Endothelial cell of umbilical vein (primary cell): Measurements from ENCODE around the gene DIP2C. TPM values are rescaled to one million over a fixed set of nuclear protein-coding genes. Genes with fewer than 3 reads are reported as not detected.

Experiments
- BruUV-seq: library from RNA; stranded (reverse); fragments of 400-500 nt; replicated peaks from 2 replicates; lab custom pipeline; 2021; lab: Mats Ljungman, UMichigan
- CTCF ChIA-PET: fragments of 300-600, 350-600 bp; sonication (Branson Sonifier 250); formaldehyde crosslinking; loops from one replicate; lab custom pipeline; 2021; ENCODE audit warnings: antibody characterized with exemption, inconsistent platforms; lab: Charles Lee
- POLR2A ChIA-PET: fragments of 300-600, 350-600 bp; sonication (Branson Sonifier 250); formaldehyde crosslinking; loops from one replicate; lab custom pipeline; 2021; ENCODE audit warnings: antibody characterized with exemption, inconsistent platforms; lab: Charles Lee
- DNase-seq: peaks from one replicate; pipeline ENCODE4 v3.0.0-alpha.2; 2011; ENCODE audit warnings: low read depth, low spot score
- FAIRE-seq: peaks from 2 replicates; lab custom pipeline; 2011; peaks lifted over from hg19 to GRCh38; lab: Jason Lieb, UNC
- H2AFZ ChIP-seq: 2 replicates; pipeline ENCODE4 v1.6.0; 2012; ENCODE audit warnings: low read depth, low read length, control low read depth, inconsistent platforms
- H3K27ac ChIP-seq: 2 replicates; pipeline ENCODE4 v1.5.1; 2011; ENCODE audit warnings: low read depth, mild to moderate bottlenecking, control low read depth, low read length, moderate library complexity; ENCODE audit not compliant: insufficient read depth
- H3K27me3 ChIP-seq, 2 experiments: 2 replicates each; pipeline versions ENCODE4 v1.6.0 to v1.6.1; 2011; ENCODE audit warnings: low read length in 2 of 2, mixed read lengths in 1 of 2; ENCODE audit not compliant: control insufficient read depth in 2 of 2, insufficient read depth in 2 of 2
- H3K36me3 ChIP-seq, 2 experiments: 2 replicates in 1 of 2; 3 replicates in 1 of 2; pipeline ENCODE4 v1.5.1; 2011; ENCODE audit warnings: low read length in 2 of 2, mild to moderate bottlenecking in 1 of 2, moderate library complexity in 1 of 2; ENCODE audit not compliant: control insufficient read depth in 2 of 2, insufficient read depth in 2 of 2; ENCODE audit errors: extremely low read depth in 1 of 2
- H3K4me1 ChIP-seq: 3 replicates; pipeline ENCODE4 v1.5.1; 2011; ENCODE audit warnings: mild to moderate bottlenecking, low read length; ENCODE audit not compliant: control insufficient read depth, insufficient read depth; ENCODE audit errors: extremely low read depth
- H3K4me2 ChIP-seq: 2 replicates; pipeline ENCODE4 v1.6.1; 2011; ENCODE audit warnings: low read length, control low read depth, mixed read lengths; ENCODE audit not compliant: insufficient read depth
- H3K4me3 ChIP-seq, 3 experiments: fragments of 200-600 bp in 1 of 3; sonication (generic), shearing (Covaris generic) in 1 of 3; replicated peaks in 1 of 3; 2 replicates each; pipeline ENCODE4 v1.5.1; 2011 to 2016; ENCODE audit warnings: control low read depth in 3 of 3, low read length in 3 of 3, mild to moderate bottlenecking in 2 of 3, inconsistent platforms in 1 of 3, low read depth in 1 of 3, moderate library complexity in 1 of 3; ENCODE audit not compliant: insufficient read depth in 1 of 3
- H3K79me2 ChIP-seq: 2 replicates; pipeline ENCODE4 v1.6.0; 2012; ENCODE audit warnings: low read length, inconsistent platforms; ENCODE audit not compliant: control insufficient read depth, insufficient read depth
- H3K9ac ChIP-seq: replicated peaks from 2 replicates; pipeline ENCODE3; 2011; ENCODE audit warnings: low read length, control low read depth; ENCODE audit not compliant: insufficient read depth; ENCODE audit errors: extremely low read depth
- H3K9me1 ChIP-seq: replicated peaks from 3 replicates; pipeline ENCODE4 v1.6.0; 2011; ENCODE audit warnings: mild to moderate bottlenecking, low read length; ENCODE audit not compliant: control insufficient read depth, insufficient read depth; ENCODE audit errors: extremely low read depth
- H3K9me3 ChIP-seq: replicated peaks from 2 replicates; pipeline ENCODE4 v1.5.1; 2012; ENCODE audit warnings: low read length, inconsistent platforms; ENCODE audit not compliant: control insufficient read depth, insufficient read depth
- H4K20me1 ChIP-seq: replicated peaks from 2 replicates; pipeline ENCODE3; 2011; ENCODE audit warnings: mild to moderate bottlenecking, low read length; ENCODE audit not compliant: control insufficient read depth, insufficient read depth; ENCODE audit errors: extremely low read depth
- CTCF ChIP-seq, 2 donors: IDR thresholded peaks; 1 replicate in 1 of 2; 2 replicates in 1 of 2; pipeline ENCODE4 v1.5.1; 2011; ENCODE audit warnings: low read length in 2 of 2, mild to moderate bottlenecking in 2 of 2, moderate library complexity in 2 of 2, control low read depth in 1 of 2, inconsistent platforms in 1 of 2, low read depth in 1 of 2; ENCODE audit not compliant: insufficient read depth in 1 of 2; ENCODE audit errors: extremely low read depth in 1 of 2
- EZH2 ChIP-seq: IDR thresholded peaks from 2 replicates; pipeline ENCODE4 v1.6.1; 2012; ENCODE audit warnings: borderline replicate concordance, low read depth, mild to moderate bottlenecking, moderate library complexity, low read length, inconsistent platforms; ENCODE audit not compliant: severe bottlenecking
- FOS ChIP-seq: IDR thresholded peaks from 2 replicates; pipeline ENCODE4 v1.6.1; 2011; ENCODE audit warnings: mild to moderate bottlenecking, low read length, moderate library complexity, borderline replicate concordance; ENCODE audit not compliant: insufficient read depth
- GATA2 ChIP-seq: IDR thresholded peaks from 2 replicates; pipeline ENCODE4 v1.7.0; 2011; ENCODE audit warnings: low read depth, mild to moderate bottlenecking, moderate library complexity, mixed read lengths, low read length; ENCODE audit not compliant: insufficient read length, insufficient read depth
- JUN ChIP-seq: IDR thresholded peaks from 2 replicates; pipeline ENCODE4 v1.6.1; 2011; ENCODE audit warnings: borderline replicate concordance, low read depth; ENCODE audit not compliant: insufficient read length, insufficient read depth
- MAX ChIP-seq: IDR thresholded peaks from 2 replicates; pipeline ENCODE4 v1.6.1; 2011; ENCODE audit not compliant: insufficient read depth, insufficient read length
- MYC ChIP-seq: IDR thresholded peaks from one replicate; pipeline ENCODE4 v1.6.1; 2011; ENCODE audit warnings: mild to moderate bottlenecking, low read depth, low read length
- POLR2A ChIP-seq: IDR thresholded peaks from 2 replicates; pipeline ENCODE4 v1.6.1; 2012; ENCODE audit warnings: low read depth, mild to moderate bottlenecking, control low read depth, low read length
- POLR2AphosphoS5 ChIP-seq: IDR thresholded peaks from 2 replicates; pipeline ENCODE4 v1.6.1; 2012; ENCODE audit warnings: low read depth, mild to moderate bottlenecking, control low read depth, low read length, moderate library complexity; ENCODE audit not compliant: insufficient read depth
- dilution Hi-C: fragments of 300-500 bp; cut with MboI; formaldehyde crosslinking; loops from one replicate; pipeline ENCODE4 v1.15.0; 2019; ENCODE audit warnings: low sequenced_read_pairs; ENCODE audit not compliant: extremely low pct_ligation_motif_present
- intact Hi-C: fragments of 100-400 bp; cut with micrococcal nuclease; formaldehyde crosslinking; loops from one replicate; pipeline ENCODE4 v1.10.0; 2022
- polyA plus RNA-seq, 4 experiments: library from polyadenylated mRNA; depleted of rRNA in 3 of 4; stranded (reverse) in 3 of 4; unstranded in 1 of 4; fragments of >200 nt; gene quantifications; 2 replicates each; pipeline versions ENCODE4 v1.2.1 to v1.2.3, GENCODE V29; 2011 to 2012; ENCODE audit warnings: missing spikeins in 1 of 4
- total RNA-seq: library from RNA; stranded (reverse); gene quantifications from 2 replicates; pipeline ENCODE4 v1.2.3, GENCODE V29; 2021

The DIP2C gene
- total and polyA plus RNA-seq, 2 donors (not counting 3 experiments of a cell fraction or from before 2014, with no cell fraction given) = 3.6 to 10.7 TPM

- Histone ChIP-seq H2AFZ (no peak overlapping the region), H3K4me3 (no peak overlapping the region), H3K36me3 (no peaks in the 10 kb centered on the region), H3K9me1 (no peaks in the 10 kb centered on the region), H4K20me1 (peaks cover 2% of the 10 kb centered on the region), H3K9ac (no peak overlapping the region), H3K4me2 (no peak overlapping the region), H3K4me1 (peaks cover 3% of the 10 kb centered on the region), H3K79me2 (no peaks in the 10 kb centered on the region), H3K27ac (no peak overlapping the region), H3K9me3 (no peaks in the 10 kb centered on the region), H3K27me3 (no peaks in the 10 kb centered on the region)
- ChIA-PET POLR2A (no interaction called here), CTCF (no interaction called here)
- intact Hi-C loops = no loop called here
- BruUV-seq = no TSS peak
- dilution Hi-C loops = no loop called here
- DNase-seq (no peak), FAIRE-seq (no peak)
- TF ChIP-seq EZH2 (no peak), JUN (no peak), CTCF (IDR thresholded peaks at IDR 0.05; ENCODE audit: extremely low read depth in 1 of 2, insufficient read depth in 1 of 2, low read depth in 1 of 2, low read length in 2 of 2) (no peak), GATA2 (no peak), POLR2AphosphoS5 (no peak)
Measured at GRCh38 chr10:602391-603005, 87.0 kb downstream of the DIP2C start.

GRCh38 chr10:601660-601963 lies 87.9 kb downstream of the DIP2C start:
- TF ChIP-seq MYC (no peak), EZH2 (no peak), CTCF (IDR thresholded peaks at IDR 0.05; ENCODE audit: extremely low read depth in 1 of 2, insufficient read depth in 1 of 2, low read depth in 1 of 2, low read length in 2 of 2) (no peak), FOS (no peak), POLR2AphosphoS5 (no peak), MAX (no peak), GATA2 (no peak), POLR2A (no peak), JUN (no peak)
- Histone ChIP-seq H3K79me2 (no peaks in the 10 kb centered on the region), H3K4me1 (peaks cover 3% of the 10 kb centered on the region), H3K9me1 (no peaks in the 10 kb centered on the region), H3K4me2 (no peak overlapping the region), H2AFZ (no peak overlapping the region), H3K9me3 (no peaks in the 10 kb centered on the region), H4K20me1 (peaks cover 2% of the 10 kb centered on the region), H3K4me3 (no peak overlapping the region), H3K9ac (no peak overlapping the region), H3K36me3 (no peaks in the 10 kb centered on the region), H3K27ac (no peak overlapping the region), H3K27me3 (no peaks in the 10 kb centered on the region)
- no peak for FAIRE-seq
- CTCF ChIA-PET = no interaction called here
- intact Hi-C loops = no loop called here
- no peak for DNase-seq
- no TSS peak for BruUV-seq
- POLR2A ChIA-PET = no interaction called here
- dilution Hi-C loops = no loop called here
